ENCODE measurements around the gene B3GAT2.
A peak's percentile ranks its signal among the peaks of the same experiment; 100 is the strongest.
"Not testable (repeated sequence)": the region's sequence is repeated elsewhere in the genome, so short reads cannot be mapped to it uniquely, and the experiment has no call there.

B3GAT2 gene

DNA sequence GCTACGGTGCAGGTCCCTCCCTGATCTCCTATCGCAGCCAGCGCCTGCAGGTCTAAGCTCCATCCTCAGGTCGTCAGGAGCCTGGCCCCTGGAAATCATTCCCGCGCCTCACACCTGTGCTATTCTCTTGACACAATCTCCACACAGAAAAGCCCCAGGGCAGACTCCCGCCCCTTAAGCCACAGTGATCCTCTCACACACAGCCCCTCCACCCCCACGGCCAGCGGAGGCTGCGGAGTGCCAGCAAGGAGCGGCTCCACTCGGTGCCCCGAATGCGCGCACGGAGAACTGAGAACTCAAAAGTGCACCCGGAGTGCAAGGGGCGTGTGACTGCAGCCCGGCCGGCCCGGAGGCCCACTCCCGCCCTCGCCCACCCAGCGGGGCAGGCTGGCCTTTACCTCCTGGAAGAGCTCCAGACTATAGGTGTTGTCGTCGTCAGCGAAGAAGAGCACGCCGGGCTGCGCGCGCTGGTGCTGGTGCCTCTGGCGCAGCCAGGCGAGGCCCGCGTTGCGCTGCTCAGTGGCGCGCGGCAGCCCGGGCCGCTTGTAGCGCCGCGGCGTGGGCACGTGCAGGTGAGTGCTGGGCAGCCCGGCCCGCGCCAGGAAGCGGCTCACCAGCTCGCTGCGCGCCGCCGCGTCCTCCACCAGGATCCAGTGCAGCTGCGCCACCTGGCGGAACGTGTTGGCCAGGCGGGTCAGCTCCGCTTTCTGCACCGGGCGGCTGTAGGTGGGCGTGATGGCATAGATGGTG lies 1.2 kb downstream of the B3GAT2 start:
- peak; percentile 20 for DNase-seq (ENCODE audit: extremely low read depth, low read depth)
- TF ChIP-seq, protein P1, sequence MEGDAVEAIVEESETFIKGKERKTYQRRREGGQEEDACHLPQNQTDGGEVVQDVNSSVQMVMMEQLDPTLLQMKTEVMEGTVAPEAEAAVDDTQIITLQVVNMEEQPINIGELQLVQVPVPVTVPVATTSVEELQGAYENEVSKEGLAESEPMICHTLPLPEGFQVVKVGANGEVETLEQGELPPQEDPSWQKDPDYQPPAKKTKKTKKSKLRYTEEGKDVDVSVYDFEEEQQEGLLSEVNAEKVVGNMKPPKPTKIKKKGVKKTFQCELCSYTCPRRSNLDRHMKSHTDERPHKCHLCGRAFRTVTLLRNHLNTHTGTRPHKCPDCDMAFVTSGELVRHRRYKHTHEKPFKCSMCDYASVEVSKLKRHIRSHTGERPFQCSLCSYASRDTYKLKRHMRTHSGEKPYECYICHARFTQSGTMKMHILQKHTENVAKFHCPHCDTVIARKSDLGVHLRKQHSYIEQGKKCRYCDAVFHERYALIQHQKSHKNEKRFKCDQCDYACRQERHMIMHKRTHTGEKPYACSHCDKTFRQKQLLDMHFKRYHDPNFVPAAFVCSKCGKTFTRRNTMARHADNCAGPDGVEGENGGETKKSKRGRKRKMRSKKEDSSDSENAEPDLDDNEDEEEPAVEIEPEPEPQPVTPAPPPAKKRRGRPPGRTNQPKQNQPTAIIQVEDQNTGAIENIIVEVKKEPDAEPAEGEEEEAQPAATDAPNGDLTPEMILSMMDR (IDR thresholded peaks at IDR 0.05; ENCODE audit: low read depth, low read length, missing control alignments) = peak; percentile 78
- H3K4me3 ChIP-seq (replicated peaks; ENCODE audit: low read depth, low read length) = peak overlapping the region; percentile 35

DNA sequence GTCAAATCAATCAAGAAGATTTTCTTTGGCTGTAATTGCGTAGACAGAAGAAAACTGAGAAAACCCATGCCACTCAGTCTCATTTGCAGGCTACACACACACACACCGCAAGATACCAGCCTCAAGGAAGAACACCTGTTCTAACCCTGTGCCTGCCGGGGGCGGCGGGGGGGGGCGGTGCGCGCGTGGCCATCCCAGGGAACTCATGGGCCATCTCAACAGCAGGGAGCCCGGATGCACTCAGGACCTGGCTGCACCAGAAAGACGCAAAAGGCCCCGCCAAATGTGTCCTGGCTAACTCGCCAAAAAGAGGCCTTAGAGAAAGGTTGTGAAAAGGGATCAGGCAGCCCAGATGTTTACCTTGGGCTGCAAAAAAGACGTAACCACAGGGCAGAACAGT lies 2.1 kb downstream of the B3GAT2 start:
- no peak for DNase-seq (ENCODE audit: extremely low read depth, low read depth)
- no peak overlapping the region for H3K4me3 ChIP-seq (replicated peaks; ENCODE audit: low read depth, low read length)
- TF ChIP-seq, protein P1 (IDR thresholded peaks at IDR 0.05; ENCODE audit: low read depth, low read length, missing control alignments) = no peak

DNA sequence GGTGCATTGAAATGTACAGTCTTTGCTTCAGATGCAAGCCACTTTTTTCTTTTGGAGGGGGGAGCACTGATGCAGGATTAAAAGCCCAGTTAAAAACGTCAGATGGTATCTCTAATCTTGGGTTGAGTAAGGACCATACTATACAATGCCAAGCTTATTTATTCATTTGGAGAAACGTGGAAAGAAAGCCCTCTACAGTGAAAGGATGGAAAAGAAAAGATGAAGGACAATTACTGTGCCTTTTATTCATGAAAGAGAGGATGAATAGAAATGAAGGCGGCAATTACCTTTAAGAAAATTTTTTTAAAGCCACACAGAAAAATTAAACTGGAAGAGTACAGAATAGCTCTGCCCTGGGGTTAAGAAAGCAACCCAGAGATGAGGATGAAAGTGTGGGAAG lies 2.7 kb downstream of the B3GAT2 start:
- TF ChIP-seq, protein P1 (IDR thresholded peaks at IDR 0.05; ENCODE audit: low read depth, low read length, missing control alignments) = no peak
- H3K4me3 ChIP-seq (replicated peaks; ENCODE audit: low read depth, low read length) = no peak overlapping the region
- no peak for DNase-seq (ENCODE audit: extremely low read depth, low read depth)

DNA sequence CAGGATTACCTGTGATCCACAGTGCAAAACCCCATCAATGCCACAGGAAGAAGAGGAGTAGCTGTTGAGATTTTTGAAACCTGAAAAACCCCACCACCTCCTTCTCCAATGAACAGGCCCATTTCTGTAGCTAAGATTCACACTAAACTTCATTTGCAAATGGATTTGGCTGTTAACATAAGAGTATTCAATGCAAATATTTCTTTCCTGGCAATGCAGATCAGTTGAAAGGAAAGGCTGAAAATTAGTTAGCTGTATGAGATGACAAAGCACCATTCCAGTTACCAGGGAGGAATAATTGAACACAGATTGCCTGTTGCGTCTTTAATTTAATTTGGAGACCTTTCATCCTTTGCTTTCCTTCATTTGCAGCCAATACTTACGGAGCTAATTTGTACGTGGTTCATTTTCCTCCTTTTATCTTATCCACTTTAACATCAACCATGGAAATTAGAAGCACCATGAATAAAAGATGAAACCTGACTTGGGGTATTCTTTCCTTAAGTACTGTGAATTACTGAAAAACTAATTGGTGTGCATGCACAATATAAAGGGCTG lies 4.2 kb downstream of the B3GAT2 start:
- TF ChIP-seq, protein P1 (IDR thresholded peaks at IDR 0.05; ENCODE audit: low read depth, low read length, missing control alignments) = no peak
- DNase-seq (ENCODE audit: extremely low read depth, low read depth) = no peak

DNA sequence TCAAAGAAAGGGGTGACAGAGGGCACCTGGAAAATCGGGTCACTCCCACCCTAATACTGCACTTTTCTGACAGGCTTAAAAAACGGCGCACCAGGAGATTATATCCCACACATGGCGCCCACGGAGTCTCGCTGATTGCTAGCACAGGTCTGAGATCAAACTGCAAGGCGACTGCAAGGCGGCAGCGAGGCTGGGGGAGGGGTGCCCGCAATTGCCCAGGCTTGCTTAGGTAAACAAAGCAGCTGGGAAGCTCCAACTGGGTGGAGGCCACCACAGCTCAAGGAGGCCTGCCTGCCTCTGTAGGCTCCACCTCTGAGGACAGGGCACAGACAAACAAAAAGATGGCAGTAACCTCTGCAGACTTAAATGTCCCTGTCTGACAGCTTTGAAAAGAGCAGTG lies 12.5 kb downstream of the B3GAT2 start:
- not testable (repeated sequence) for DNase-seq (ENCODE audit: extremely low read depth, low read depth); H3K4me3 ChIP-seq (replicated peaks; ENCODE audit: low read depth, low read length)

More for the DNA sequence above, 4.2 kb downstream of the B3GAT2 start:
- no peak overlapping the region for H3K4me3 ChIP-seq (replicated peaks; ENCODE audit: low read depth, low read length)

DNA sequence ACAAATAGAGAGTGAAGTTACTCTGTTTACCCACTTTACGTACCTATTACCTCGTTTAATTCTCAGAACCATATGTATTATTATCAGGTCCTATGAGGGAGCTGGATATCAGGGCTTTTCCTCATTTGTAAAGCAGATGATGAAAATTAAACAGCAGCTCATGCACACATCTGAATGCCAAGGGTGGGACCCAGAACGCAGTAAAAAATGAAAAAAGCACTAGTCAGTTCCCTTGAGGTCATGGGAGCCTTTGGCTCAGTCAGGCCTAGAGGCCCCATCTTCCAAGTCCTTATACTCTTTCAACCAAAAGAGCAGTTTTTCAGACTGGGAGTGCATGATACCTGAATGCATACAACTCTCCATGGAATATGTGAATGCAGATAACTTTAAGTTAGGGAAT lies 23.0 kb downstream of the B3GAT2 start:
- H3K4me3 ChIP-seq (replicated peaks; ENCODE audit: low read depth, low read length) = no peak overlapping the region
- TF ChIP-seq, protein P1 (IDR thresholded peaks at IDR 0.05; ENCODE audit: low read depth, low read length, missing control alignments) = no peak
- no peak for DNase-seq (ENCODE audit: extremely low read depth, low read depth)

DNA sequence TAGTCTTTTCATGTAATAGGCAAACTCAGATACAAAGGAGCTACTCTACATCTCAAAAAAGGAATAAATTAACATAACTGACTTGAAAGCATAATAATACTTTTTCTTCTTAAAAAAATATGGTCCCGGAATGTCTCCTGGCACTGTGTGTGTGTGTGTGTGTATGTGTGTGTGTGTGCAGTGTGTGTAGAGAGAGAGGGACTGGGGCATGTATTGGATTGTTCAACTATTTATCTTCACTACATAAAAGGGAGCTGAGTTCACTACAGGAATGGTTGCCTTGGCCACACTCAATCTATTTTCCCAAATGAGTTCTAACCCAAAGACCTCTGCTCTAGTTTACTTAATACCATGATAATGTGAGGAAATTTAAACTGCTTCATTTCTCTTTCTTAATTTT lies 51.1 kb downstream of the B3GAT2 start:
- DNase-seq (ENCODE audit: extremely low read depth, low read depth) = no peak
- no peak overlapping the region for H3K4me3 ChIP-seq (replicated peaks; ENCODE audit: low read depth, low read length)
- TF ChIP-seq, protein P1 (IDR thresholded peaks at IDR 0.05; ENCODE audit: low read depth, low read length, missing control alignments) = no peak

Measured in HFF-Myc (cell line).